Measurements from ENCODE around the gene ARHGAP22. TPM values are rescaled to one million over a fixed set of nuclear protein-coding genes. Genes with fewer than 3 reads are reported as not detected.

The ARHGAP22 gene
- total RNA-seq, 8 experiments from 2014 or later: 0.72 to 9.3 (median 1.8) TPM

DNA sequence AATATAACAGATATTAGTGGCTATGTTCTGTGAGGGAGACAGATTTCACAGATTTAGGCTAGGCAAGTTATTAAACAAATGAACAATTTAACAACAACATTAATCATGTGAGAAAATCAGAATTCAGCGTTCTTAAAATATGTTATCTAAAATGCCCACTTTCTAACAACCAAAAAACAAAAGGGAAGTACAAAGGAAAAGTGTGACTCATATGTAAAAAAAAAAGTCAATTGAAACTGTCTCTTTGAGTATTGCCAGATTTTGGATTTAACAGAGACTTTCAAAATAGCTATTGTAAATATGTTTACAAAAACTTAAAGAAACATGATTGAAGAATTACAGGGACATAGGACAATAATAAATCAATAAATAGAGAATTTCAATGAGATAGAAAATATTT, 34.8 kb upstream of the ARHGAP22 start:
- 40 to 92% (median 66%) methylated on average over 1 of the region's 1 CpG; no CpG with 5 or more reads in 2 of the 10 experiments for WGBS, 10 experiments
- no peak overlapping the region for H3K4me3 ChIP-seq
- in situ Hi-C loops (cut with MboI; ENCODE audit: low pct_unique_long_range_greater_than_20kb in 2 of 9, low sequenced_read_pairs in 9 of 9, unreplicated experiment in 9 of 9): no loop called here
- H3K27ac ChIP-seq: no peak overlapping the region
- no peaks in the 10 kb centered on the region for H3K4me1 ChIP-seq (replicated peaks in 1 of 2)
- ATAC-seq (replicated peaks in 6 of 8): no peak

GRCh38 chr10:48638739-48639527, 34.1 kb upstream of the ARHGAP22 start:
- Histone ChIP-seq H3K4me3 (no peak overlapping the region), H3K4me1 (replicated peaks in 1 of 2) (no peaks in the 10 kb centered on the region), H3K27ac (no peak overlapping the region)
- WGBS, 10 experiments: 63 to 100% (median 78%) methylated on average over 1 to 4 of the region's 4 CpGs; no CpG with 5 or more reads in 1 of the 10 experiments
- in situ Hi-C loops (cut with MboI; ENCODE audit: low pct_unique_long_range_greater_than_20kb in 2 of 9, low sequenced_read_pairs in 9 of 9, unreplicated experiment in 9 of 9): no loop called here
- ATAC-seq (replicated peaks in 6 of 8): peak in 2 of 8 experiments; percentile 59 to 77

DNA sequence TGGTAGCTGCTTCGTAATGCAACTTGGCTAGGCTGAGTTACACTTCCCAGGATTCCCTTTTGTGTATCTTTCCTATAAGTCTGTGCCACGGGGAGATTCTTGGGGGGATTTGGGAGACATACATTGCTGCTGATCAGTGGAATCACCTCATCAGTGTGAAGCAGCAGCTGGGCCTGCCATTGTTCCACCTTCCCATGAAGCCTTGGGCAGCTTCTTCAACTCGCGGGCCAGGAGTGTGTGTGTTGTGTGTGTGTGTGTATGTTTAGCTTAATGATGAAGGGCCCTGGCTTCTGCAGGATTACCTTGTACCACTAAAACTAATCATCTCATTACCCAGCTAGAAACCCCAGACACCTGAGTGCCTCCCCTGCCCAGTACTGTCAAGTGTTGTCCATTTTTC, 33.3 kb upstream of the ARHGAP22 start:
- Histone ChIP-seq H3K4me3 (no peak overlapping the region), H3K4me1 (replicated peaks in 1 of 2) (no peaks in the 10 kb centered on the region), H3K27ac (no peak overlapping the region)
- in situ Hi-C loops (cut with MboI; ENCODE audit: low pct_unique_long_range_greater_than_20kb in 2 of 9, low sequenced_read_pairs in 9 of 9, unreplicated experiment in 9 of 9): no loop called here
- no peak for ATAC-seq (replicated peaks in 6 of 8)
- 25 to 100% (median 70%) methylated on average over 1 to 3 of the region's 4 CpGs; no CpG with 5 or more reads in 5 of the 10 experiments for WGBS, 10 experiments

DNA sequence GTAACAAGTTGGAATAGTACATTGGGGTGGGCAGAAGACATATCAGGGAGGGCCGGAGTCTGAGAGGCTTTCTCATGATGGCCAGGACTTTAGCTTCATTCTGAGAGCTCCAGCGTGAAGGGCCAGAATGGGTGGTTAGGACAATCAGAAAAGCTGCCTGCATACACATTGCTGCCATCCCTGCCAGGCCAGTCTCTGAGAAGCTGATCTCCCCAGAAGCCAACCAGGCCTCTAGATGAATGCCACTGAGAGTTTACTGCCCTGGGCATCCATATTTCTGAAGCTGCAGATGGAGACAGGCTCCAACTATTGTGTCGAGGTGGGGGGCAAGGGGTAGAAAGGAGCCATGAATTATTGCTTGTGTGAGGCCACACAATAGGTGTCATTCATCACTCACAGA, 32.0 kb upstream of the ARHGAP22 start:
- no peak overlapping the region for H3K27ac ChIP-seq
- no peaks in the 10 kb centered on the region for H3K4me1 ChIP-seq (replicated peaks in 1 of 2)
- in situ Hi-C loops (cut with MboI; ENCODE audit: low pct_unique_long_range_greater_than_20kb in 2 of 9, low sequenced_read_pairs in 9 of 9, unreplicated experiment in 9 of 9): no loop called here
- ATAC-seq (replicated peaks in 6 of 8): no peak
- 67 to 100% (median 77%) methylated on average over 1 to 3 of the region's 3 CpGs; no CpG with 5 or more reads in 4 of the 10 experiments for WGBS, 10 experiments
- H3K4me3 ChIP-seq: no peak overlapping the region

DNA sequence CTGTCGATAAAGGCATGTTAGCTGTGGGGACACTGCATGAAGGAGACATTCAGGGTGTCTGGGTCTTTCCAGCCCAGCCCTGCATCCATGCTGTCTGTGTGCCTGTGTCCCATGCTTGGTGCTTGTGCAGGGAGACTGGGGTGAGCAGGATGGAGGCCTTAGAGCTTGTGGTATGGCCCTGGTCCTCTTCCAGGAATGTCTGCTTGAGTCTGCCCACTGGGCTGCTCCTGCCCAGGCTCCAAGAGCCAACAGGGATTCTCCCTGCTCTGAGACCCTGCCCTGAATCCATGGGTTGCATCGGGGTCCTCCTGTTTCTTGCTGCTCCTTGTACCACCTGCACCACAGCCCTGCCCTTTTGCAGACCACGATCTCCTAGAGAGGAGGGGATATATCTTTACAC, 31.4 kb upstream of the ARHGAP22 start:
- no peak for ATAC-seq (replicated peaks in 6 of 8)
- H3K27ac ChIP-seq: no peak overlapping the region
- no peak overlapping the region for H3K4me3 ChIP-seq
- 0 to 80% (median 53%) methylated on average over 1 to 2 of the region's 3 CpGs; no CpG with 5 or more reads in 4 of the 10 experiments for WGBS, 10 experiments
- in situ Hi-C loops (cut with MboI; ENCODE audit: low pct_unique_long_range_greater_than_20kb in 2 of 9, low sequenced_read_pairs in 9 of 9, unreplicated experiment in 9 of 9): no loop called here
- no peaks in the 10 kb centered on the region for H3K4me1 ChIP-seq (replicated peaks in 1 of 2)

DNA sequence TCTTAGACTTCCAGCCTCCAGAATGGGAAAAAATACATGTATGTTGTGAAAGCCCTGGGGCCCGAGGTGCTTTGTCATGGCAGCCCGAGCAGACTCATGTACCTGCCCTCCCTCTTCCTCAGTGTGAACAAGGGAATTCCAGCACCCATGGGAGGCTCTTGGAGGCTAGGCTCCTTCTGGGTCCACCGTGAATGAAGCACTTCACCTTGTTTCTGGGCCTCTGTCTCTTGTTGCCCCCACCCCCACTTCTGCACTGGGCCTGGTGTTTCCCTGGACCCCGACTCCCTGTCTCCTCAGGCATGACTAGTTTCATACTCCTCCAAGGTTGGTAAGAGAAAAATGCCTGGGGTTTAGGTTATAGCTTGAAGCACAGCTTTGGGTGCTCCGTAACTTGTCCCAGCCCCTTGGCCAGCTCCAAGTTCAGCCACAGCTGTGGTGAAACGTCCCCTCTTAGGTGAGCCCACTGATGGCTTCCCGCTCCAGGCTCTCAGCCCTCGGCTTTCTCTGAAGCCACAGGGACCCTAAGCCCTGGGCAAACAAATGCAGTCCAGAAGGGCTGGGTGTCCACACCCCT, 30.2 kb upstream of the ARHGAP22 start:
- ATAC-seq (replicated peaks in 6 of 8): no peak
- Histone ChIP-seq H3K4me3 (no peak overlapping the region), H3K4me1 (replicated peaks in 1 of 2) (no peaks in the 10 kb centered on the region), H3K27ac (no peak overlapping the region)
- in situ Hi-C loops (cut with MboI; ENCODE audit: low pct_unique_long_range_greater_than_20kb in 2 of 9, low sequenced_read_pairs in 9 of 9, unreplicated experiment in 9 of 9): no loop called here
- WGBS, 10 experiments: 0 to 100% (median 55%) methylated on average over 1 to 3 of the region's 8 CpGs; no CpG with 5 or more reads in 2 of the 10 experiments

GRCh38 chr10:48634198-48634983, 29.5 kb upstream of the ARHGAP22 start:
- H3K4me1 ChIP-seq (replicated peaks in 1 of 2): no peaks in the 10 kb centered on the region
- in situ Hi-C loops (cut with MboI; ENCODE audit: low pct_unique_long_range_greater_than_20kb in 2 of 9, low sequenced_read_pairs in 9 of 9, unreplicated experiment in 9 of 9): no loop called here
- ATAC-seq (replicated peaks in 6 of 8): peak in 2 of 8 experiments; percentile 72 to 81
- no peak overlapping the region for H3K4me3 ChIP-seq
- no peak overlapping the region for H3K27ac ChIP-seq
- 0 to 100% (median 46%) methylated on average over 1 to 4 of the region's 5 CpGs; no CpG with 5 or more reads in 4 of the 10 experiments for WGBS, 10 experiments

DNA sequence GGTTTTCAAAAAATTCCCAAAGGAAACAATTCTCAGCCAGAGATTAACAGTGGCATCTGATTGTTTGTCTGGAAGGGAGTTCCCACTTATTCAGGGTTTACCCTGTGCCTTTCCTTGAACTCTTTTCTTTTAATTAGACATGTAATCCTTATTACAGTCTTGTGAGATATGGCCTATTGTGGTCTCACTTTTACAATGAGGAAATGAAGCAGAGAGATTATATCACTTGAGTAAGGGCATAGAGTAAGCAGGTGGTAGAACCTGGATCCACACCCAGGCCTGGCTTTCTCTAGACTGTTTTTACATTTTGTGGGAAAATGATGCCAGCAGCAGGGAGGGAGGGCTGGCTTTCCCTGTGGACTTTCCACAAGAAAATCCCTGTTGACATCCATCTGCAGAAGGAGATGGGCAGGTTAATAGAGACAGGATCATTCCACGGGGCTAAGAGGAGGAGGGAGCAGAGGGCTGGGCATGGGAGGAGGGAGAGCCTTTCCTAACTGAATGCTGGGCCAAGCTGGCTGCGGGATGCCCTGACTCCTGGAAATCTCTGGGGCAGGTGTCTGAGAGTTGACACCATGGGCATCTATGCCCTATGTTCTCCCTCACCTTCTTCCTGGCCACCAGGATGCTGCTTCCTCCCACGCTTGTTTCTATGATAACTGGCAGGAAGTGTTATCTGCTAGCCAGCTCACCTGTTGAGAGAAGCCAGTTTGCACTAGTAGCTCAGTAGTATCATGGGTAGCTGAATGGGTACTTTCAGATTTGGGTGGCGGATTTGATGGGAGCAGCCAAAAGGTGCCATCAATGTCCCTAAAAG, 28.7 kb upstream of the ARHGAP22 start:
- in situ Hi-C loops (cut with MboI; ENCODE audit: low pct_unique_long_range_greater_than_20kb in 2 of 9, low sequenced_read_pairs in 9 of 9, unreplicated experiment in 9 of 9): no loop called here
- Histone ChIP-seq H3K4me1 (replicated peaks in 1 of 2) (no peaks in the 10 kb centered on the region), H3K27ac (no peak overlapping the region), H3K4me3 (no peak overlapping the region)
- WGBS, 10 experiments: 20 to 86% (median 75%) methylated on average over 1 to 4 of the region's 4 CpGs; no CpG with 5 or more reads in 5 of the 10 experiments
- no peak for ATAC-seq (replicated peaks in 6 of 8)

DNA sequence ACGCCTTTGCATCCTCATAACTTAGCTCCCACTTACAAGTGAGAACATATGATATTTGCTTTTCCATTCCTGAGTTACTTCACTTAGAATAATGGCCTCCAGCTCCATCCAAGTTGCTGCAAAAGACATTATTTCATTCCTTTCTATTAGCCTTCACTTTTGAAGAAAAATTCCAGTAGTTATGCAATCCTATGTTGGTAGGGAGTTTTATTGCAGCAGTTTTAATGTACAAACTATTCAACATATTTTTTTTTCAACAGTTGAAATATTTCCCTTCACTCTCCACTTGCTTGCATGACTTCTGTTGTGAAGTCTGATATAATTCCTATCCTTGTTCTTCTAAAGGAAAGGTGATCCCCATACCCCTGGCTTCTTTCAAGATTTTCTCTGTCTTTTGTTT, 27.3 kb upstream of the ARHGAP22 start:
- no peak for ATAC-seq (replicated peaks in 6 of 8)
- in situ Hi-C loops (cut with MboI; ENCODE audit: low pct_unique_long_range_greater_than_20kb in 2 of 9, low sequenced_read_pairs in 9 of 9, unreplicated experiment in 9 of 9): no loop called here
- Histone ChIP-seq H3K27ac (no peak overlapping the region), H3K4me1 (replicated peaks in 1 of 2) (no peaks in the 10 kb centered on the region), H3K4me3 (no peak overlapping the region)
- WGBS, 10 experiments: 43 to 100% (median 70%) methylated on average over 1 of the region's 1 CpG; no CpG with 5 or more reads in 1 of the 10 experiments

DNA sequence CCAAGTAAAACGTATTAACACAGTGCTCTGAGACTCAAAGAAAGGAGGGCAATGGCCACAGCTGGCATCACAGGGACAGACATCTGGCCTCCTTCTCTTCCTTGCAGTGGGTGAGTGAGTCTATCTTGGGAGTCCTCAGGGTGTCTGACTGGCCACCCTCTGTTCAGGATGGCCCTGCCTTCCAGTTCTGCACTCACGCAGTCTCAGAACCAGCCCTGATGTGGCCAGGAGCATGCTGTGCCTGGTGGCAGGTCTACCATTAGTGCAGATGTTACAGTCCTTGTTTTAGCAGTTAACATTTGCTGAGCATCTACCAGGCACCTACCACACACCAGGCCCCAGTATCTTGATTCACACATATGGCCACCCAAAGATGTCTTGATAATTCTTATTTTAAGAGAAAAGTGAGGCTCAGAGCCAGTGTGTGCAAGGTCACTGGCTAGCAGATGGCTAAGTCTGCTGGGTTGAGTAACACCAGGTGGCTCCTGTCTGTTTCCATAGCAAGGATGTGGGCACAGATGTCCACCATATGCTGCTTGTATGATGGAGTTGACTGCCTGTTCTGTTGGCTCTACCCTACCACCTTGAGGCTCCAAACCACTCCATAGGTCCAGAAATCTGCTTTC, 23.2 kb upstream of the ARHGAP22 start:
- ATAC-seq (replicated peaks in 6 of 8): no peak
- WGBS, 10 experiments: 80 to 100% (median 89%) methylated on average over 1 to 2 of the region's 2 CpGs; no CpG with 5 or more reads in 6 of the 10 experiments
- in situ Hi-C loops (cut with MboI; ENCODE audit: low pct_unique_long_range_greater_than_20kb in 2 of 9, low sequenced_read_pairs in 9 of 9, unreplicated experiment in 9 of 9): no loop called here

DNA sequence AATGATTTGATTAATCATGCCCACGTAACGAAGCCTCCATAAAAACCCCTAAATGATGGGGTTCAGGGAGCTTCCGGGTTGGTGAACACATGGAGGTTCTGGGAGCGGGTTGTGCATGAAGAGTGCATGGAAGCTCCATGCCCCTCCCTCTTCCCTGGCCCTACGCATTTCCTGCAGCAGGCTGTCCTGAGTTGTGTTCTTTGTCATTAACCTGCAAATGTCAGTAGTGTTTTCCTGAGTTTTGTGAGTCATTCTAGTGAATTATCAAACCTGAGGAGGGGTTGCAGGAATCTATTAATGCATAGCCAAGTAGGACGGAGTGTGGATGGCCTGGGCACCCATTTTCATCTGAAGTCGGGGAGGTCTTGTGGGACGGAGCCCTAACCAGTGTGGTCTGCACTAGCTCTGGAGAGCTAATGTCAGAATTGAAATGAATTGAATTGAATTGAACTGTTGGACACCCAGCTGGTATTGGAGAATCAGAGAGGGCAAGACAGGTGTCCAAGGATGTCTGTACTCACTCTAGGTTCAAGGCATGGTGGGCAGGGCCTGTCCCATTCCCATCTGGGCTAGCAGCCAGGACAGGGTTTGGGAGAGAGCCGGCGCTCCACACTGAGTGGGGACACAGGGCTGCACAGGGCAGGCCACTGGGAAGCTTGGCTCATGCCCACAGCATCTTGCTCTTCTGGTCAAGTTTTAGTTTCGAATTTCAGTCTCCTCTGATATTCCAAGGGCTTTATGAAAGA, 22.3 kb upstream of the ARHGAP22 start:
- Histone ChIP-seq H3K27ac (no peak overlapping the region), H3K4me3 (no peak overlapping the region), H3K4me1 (replicated peaks in 1 of 2) (no peaks in the 10 kb centered on the region)
- WGBS, 10 experiments: 61 to 82% (median 75%) methylated on average over 2 to 8 of the region's 11 CpGs; no CpG with 5 or more reads in 3 of the 10 experiments
- ATAC-seq (replicated peaks in 6 of 8): no peak
- in situ Hi-C loops (cut with MboI; ENCODE audit: low pct_unique_long_range_greater_than_20kb in 2 of 9, low sequenced_read_pairs in 9 of 9, unreplicated experiment in 9 of 9): no loop called here

More for the DNA sequence above, 23.2 kb upstream of the ARHGAP22 start:
- Histone ChIP-seq H3K4me1 (replicated peaks in 1 of 2) (no peaks in the 10 kb centered on the region), H3K4me3 (no peak overlapping the region), H3K27ac (no peak overlapping the region)

Data from motor neuron (in vitro differentiated cells).